Stimulated activated CD8-positive, alpha-beta memory T cell treated with anti-CD3 and anti-CD28 coated beads, Interleukin-7, amount 100 ng/mL, for 1 hour (primary cell): ENCODE results near the gene COL4A1.

Experiments used
- DNase-seq, 2 donors: peaks; one replicate each; pipeline ENCODE4 v3.0.0-alpha.2; 2020; ENCODE audit warnings: low read depth in 2 of 2

The COL4A1 gene

DNA sequence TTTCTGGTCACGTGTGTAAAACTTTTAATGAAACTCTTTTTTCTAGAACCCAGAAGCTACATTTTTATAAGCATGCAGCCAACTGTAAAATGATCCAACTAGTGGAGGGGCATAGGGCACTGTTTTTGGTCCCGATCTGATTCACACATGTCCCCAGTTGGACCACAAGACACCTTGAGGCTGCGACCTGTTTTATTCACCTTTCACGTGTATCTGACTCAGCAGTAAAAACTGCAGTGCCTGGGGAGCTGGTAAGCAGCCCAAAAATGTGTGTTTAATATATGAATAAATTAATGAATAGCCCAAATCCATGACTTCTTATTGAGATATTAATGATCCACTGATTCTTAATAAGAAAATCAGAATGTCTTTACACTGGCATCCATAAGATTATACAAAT lies 140.4 kb downstream of the COL4A1 start:
- no peak for DNase-seq

DNA sequence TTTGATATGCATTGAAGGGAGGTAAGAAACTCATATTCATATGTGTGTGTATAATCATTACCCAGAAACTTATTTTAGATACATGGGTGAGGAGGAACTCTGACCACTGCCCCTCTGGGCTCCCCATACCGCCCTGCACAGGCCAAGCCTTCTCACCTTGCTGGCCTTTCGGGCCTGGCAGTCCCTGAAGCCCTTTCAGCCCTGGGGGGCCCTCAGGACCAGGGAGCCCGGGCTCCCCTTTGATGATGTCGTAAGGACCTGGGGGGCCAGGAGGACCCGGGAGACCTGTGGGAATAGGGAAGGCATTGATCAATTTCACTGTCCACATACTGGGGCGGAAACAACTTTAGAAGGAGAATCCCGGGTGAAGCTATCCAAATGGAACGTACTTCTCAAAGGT lies 142.3 kb downstream of the COL4A1 start:
- DNase-seq, result no peak

DNA sequence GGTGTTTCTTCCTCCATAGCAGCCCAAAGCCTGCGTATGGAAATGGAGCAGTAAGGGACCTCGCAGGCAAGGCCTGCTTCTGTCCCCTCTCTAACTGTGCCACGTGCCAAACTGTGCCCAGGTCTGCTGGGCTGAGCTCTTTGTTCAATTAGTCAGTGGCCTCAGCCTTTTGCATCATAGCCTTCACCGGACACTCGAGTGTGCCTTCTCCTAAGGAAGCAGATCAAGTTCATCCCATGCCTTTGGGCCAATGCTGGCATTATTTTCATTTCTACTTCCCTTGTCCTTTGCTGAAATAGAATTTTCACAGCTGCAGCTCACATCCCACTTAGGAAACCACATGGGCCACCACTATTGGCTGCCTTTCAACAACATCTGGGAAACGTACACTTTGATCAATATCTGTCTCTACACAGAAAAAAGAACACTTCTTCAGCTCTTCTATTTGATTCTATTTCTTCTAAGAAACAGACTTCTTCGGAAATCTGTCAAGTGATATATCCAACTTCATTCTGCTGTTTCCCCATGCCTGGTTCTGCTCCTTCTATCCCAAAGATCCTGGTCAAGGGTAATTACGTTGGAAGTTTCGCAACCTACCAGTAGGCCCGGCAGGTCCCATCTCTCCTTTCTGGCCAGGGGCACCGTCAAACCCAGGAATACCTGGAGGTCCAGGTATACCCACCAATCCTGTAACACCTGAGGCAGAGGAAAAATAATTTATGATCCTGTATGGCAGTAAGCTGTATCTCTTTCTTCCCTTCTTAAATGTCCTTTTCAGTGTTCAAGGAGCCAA lies 143.9 kb downstream of the COL4A1 start:
- DNase-seq, result no peak

GRCh38 chr13:110162053-110162452 lies 144.9 kb downstream of the COL4A1 start:
- no peak for DNase-seq

- no peak for DNase-seq
These were observed 145.7 kb downstream of the COL4A1 start for GRCh38 chr13:110161112-110161882.

GRCh38 chr13:110158226-110158625 lies 148.7 kb downstream of the COL4A1 start:
- DNase-seq, result no peak

DNA sequence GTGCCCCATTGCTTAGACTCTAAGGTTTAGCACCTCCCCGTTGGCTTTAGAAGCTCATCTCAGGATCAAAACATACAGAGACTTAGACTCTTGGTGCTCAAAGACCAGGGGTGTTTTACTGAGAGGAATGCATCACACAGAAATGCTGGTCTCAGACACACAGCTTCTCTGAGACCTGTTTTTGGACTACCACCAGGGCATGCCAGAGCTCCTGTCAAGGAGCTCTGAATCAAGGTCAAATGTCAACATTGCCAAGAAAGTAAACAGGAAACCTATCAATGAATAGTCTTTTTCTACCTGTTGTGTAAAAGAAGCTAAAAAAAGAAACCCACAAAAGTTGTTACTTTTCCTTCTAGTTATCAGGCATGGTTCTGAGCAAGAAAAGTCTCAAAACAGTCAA lies 149.2 kb downstream of the COL4A1 start:
- no peak for DNase-seq

- DNase-seq, result no peak
These were observed 150.5 kb downstream of the COL4A1 start for GRCh38 chr13:110156301-110157049.

GRCh38 chr13:110155072-110155471 lies 151.9 kb downstream of the COL4A1 start:
- no peak for DNase-seq

DNA sequence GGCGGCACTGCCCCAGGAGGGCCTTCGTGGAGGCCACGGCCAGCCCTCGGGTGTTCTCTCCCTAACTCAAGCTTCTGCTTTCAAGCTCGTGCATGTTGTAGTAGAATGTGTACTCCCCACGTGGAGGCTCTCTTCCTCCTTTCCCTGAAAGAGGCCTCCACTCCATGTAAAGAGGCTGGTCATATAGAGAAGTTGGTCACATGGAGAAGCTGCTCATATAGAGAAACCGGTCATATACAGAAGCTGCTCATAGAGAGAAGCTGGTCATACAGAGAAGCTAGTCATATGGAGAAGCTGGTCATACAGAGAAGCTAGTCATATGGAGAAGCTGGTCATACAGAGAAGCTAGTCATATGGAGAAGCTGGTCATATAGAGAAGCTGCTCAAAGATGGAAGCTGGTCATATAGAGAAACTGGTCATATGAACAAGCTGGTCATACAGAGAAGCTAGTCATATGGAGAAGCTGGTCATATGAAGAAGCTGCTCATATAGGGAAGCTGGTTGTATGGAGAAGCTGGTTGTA lies 152.5 kb downstream of the COL4A1 start:
- no peak for DNase-seq

DNA sequence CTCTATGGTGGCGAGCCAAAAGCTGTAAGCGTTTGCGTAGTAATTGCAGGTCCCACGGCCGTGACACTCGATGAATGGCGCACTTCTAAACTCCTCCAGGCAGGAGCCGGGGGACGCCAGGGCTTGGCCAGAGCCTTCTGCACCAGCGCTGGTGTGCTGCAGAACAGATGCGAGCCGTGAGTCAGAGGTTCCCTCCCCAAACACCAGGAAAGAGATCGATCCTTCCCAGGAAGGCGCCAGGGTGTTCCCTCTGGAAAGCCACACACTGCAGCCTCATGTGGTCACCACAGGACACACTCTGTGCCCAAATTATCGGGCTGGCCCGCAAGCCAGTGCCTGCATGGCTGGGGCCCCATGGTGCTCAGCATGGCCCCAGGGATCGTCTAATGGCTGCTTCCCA lies 154.6 kb downstream of the COL4A1 start:
- no peak for DNase-seq

DNA sequence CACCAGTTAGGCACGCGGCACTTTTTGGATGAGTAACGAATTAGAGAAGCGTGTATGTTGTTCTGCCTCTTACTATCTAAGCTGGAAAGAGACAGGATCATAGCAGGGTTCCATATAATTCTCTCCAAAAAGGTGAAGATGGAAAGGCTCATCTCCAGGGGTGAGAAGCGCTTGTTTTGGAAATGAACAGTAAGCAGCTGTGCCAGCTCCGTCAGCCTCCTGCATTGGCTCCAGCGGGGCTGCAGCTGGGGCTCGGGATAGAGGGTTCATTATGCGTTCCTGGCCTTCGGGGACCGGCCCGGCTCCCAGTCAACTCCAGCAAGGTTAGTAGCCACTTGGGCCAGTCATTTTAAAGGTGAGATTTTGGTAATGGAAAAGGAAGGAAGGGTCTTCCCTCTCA lies 155.5 kb downstream of the COL4A1 start:
- DNase-seq, result no peak

DNA sequence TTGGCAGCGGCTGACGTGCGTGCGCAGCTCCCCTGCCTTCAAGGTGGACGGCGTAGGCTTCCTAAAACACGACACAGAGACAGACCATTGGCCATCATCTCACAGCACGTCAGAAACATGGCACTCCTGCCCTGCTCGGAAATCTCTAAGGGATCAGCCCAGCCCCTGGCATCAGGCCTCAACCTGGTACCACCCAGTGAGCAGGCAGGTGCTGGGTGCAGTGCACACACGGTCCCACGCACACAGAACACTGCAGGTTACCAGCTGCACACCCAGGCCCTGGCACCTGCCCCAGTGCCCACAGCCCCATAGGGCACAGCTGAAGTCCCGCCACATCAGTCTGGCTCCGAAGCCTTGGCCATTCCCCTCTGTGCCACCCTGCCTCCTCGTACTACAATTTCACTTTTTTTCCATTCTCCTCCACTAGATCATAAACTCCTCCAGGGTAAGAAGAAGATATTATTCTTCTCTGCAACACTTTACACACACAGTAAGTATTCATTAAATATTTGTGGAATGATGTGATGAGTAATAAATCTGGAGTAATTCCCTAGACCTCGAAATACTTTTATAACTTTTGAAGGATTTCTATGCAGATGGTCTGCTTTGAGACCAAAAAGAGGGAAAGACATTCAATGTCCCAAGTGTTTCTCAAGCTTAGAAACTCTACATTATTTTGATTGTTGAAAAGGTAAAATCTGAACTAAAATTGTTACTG lies 156.4 kb downstream of the COL4A1 start:
- DNase-seq, result no peak

DNA sequence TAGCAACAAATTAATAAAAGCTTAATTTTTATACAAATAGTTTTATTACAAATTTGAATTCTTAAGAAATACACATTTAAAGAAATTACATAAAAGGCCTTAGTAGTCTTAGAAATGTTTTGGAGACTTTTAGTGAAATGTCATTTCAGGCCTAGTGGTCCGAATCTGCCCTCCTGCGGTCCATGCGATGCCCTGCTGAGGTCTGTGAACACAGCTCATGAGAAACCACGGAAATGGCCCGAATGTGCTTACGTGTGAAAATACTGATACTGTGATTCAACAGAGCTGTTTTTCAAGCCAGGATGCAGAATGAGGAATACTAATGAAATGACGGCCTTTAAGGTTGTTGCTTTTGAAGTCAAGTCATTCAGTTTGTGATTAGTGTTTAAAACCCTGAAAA lies 157.9 kb downstream of the COL4A1 start:
- no peak for DNase-seq

DNA sequence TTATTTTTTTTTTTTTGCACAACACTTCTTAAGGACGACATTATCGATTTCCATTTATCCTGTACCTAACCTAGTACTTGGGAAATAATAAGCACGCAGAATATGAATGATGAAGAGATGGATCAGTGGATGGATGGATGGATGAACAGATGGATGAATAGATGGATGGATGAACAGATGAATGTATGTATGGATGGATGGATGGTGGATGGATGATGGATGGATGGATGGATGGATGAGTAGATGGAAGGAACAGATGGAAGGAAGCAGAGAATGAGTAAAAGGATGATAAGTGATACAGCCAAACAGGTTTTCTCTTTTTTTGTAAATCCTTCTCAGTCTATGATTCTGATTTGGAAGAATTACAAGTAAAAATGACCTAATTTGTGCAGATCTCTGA lies 166.9 kb downstream of the COL4A1 start:
- DNase-seq, result no peak

DNA sequence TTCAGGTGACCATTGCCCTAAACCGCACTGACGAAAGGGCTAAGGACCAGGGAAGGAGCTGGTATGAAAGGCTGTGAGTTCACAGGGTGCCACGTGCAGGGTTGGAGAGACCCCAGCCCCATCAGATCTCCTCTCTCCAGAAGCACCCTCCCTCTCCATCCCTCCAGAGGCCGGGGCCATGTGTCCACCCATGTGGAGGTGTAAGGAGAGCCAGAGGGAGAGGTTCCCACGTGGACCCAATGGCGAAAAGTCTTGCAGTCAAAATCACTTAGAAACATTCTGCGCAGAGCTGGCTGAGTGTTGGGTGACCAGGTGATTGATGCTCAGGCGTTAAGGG lies 168.3 kb downstream of the COL4A1 start:
- no peak for DNase-seq

DNA sequence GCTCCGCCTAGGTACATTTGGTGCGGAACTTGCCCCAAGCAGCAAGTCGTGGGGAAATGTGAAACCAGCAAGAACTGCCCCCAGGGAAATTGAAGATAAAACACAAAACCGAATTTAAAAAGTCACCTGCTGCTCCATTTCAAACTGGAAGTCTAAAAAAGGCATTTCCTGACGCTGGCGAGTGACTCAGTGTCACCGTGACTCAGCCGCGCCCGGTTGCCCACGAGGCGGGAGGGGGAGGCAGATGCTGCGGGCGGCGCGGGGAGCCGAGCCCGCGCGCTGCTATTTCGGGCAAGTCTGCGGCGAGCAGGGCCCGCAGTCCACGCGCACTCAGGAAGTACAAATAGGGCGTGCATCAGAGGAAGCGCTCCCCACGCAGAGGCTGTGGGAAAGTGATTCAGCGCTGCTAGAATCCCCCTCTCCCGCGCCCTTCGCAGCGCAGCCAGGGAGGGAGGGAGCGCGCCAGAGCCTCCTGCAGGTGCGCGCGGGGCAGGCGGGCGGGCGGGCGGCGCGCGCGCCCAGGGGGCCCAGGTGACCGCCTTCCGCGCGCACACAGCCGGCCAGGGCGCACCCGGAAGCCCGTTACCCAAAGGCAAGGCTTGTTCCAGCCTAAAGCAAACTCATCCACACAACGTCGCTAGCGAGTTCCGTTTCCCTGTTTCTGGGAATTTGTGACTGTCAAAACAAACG lies 168.8 kb downstream of the COL4A1 start:
- peak; percentile 16 to 17 for DNase-seq

DNA sequence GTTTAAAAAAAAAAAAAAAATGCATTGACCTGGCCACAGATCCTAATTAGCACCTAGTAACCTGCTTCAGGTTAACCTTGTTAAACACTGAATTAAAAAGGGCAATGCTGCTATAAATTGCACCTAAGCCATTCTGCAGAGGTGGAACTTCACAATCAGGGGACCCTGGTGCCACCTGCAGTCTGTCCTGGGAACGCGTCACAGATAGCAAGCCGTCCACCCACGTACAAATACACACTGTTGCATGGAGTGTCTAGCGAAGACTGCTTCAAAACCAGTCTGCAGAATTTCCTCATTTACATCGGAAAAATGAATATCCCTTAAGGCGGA lies 169.3 kb downstream of the COL4A1 start:
- DNase-seq, result no peak

- no peak for DNase-seq
These were observed 170.0 kb downstream of the COL4A1 start for GRCh38 chr13:110136660-110137585.

DNA sequence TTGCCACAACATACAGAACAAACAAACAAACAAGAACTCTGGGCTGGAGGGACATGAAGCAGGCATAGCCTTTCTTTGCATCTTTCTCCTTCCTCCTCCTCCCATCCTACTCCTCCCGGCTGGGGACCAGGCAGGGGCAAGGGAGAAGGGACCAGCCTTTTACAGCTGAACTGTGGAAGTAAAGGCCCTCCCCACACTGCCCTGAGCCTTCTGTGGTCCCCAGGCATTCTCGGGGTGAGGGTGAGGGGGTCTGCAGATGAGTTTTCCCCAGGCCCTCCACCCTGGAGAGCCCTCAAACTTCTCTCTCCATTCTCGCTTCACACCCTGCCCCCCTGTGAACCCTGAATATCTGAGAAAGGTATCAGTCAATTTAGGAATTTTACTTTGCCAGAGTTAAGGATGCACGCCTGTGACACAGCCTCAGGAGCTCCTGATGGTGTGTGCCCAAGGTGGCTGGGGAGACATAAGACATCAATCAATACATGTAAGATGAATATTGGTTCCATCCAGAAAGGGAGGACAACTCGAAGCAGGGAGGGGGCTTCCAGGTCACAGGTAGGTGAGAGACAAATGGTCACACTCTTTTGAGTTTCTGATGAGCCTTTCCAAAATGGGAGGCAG lies 170.9 kb downstream of the COL4A1 start:
- DNase-seq, result no peak
